CD4-positive, alpha-beta T cell treated with Interleukin-12 subunit alpha and Interleukin-12 subunit beta, for 1 hour (primary cell): Measurements from ENCODE around the gene FILIP1.

Experiments
- DNase-seq: peaks from one replicate; pipeline ENCODE4 v3.0.0-alpha.2; 2020

The FILIP1 gene

GRCh38 chr6:75374961-75375400 is 118.6 kb downstream of the FILIP1 start:
- DNase-seq, result no peak

GRCh38 chr6:75372884-75373283 is 120.7 kb downstream of the FILIP1 start:
- DNase-seq, result no peak

DNA sequence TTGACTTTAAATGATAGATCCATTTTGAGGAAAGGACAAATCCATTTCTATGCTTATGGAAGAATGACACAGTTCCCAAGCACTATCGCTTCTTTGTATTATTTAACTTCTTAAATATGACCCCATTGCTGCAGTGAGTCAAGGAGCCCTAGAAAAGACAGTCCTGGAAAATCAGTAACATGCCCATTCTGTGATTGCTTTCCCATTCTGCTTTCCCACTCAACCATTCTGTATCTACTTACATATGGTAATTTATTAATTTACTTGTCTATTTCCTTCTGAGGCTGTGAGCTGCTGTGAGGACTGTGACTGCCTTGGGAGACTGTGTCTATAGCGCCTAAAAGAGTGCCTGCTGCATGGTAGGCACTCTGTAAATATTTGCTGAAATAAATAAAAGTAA is 123.6 kb downstream of the FILIP1 start:
- DNase-seq, result no peak

GRCh38 chr6:75368864-75369402 is 124.7 kb downstream of the FILIP1 start:
- no peak for DNase-seq

DNA sequence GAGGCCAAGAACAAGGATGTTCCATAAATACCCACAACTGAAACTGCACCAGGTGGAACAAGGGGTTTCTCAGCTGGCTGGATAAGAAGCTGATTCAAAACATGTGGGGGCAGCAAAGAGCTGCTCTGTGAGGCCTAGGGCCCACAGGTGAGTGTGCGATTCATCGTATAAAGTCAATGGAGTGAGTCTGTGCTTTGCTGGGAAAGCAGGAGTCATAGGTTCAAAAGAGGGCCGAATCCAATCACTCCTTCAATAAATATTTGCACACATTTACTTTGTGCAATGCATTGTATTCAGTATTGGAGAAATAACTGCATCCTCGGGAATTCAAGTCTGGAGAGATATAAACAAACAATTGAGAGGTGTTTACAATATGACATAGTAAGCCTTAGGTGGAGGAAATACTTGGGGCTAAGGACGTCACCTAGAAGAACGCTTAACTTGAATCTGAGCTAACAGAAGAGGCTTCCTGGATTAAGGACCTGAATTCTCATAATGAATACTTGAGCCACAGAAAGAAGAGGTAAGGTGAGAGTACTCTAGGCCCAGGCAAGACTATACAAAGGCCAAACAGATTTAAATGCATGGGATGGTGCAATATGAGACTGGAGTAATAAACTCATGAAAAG is 125.3 kb downstream of the FILIP1 start:
- DNase-seq, result no peak

- DNase-seq, result no peak
Observed at GRCh38 chr6:75363304-75363703, 130.3 kb downstream of the FILIP1 start.

- no peak for DNase-seq
Observed at GRCh38 chr6:75353644-75354043, 140.0 kb downstream of the FILIP1 start.

- no peak for DNase-seq
Observed at GRCh38 chr6:75351570-75351969, 142.0 kb downstream of the FILIP1 start.

DNA sequence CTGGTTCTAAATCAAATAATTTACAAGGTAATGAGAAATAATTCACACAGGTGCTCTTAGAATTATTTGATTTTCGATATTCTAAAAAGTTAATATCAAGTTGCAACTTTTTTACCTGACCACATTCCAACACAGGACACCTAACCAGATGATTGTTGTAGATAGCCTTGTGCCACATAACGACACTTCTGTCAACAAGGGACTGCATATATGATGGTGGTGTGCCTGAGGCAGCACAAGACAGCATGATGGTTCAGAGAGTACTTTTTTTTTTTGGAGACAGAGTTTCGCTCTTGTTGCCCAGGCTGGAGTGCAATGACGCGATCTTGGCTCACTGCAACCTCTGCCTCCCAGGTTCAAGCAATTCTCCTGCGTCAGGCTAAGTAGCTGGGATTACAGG is 142.8 kb downstream of the FILIP1 start:
- no peak for DNase-seq

GRCh38 chr6:75350156-75350555 is 143.4 kb downstream of the FILIP1 start:
- DNase-seq, result no peak

GRCh38 chr6:75349262-75349984 is 144.2 kb downstream of the FILIP1 start:
- no peak for DNase-seq

GRCh38 chr6:75348882-75349261 is 144.7 kb downstream of the FILIP1 start:
- no peak for DNase-seq

DNA sequence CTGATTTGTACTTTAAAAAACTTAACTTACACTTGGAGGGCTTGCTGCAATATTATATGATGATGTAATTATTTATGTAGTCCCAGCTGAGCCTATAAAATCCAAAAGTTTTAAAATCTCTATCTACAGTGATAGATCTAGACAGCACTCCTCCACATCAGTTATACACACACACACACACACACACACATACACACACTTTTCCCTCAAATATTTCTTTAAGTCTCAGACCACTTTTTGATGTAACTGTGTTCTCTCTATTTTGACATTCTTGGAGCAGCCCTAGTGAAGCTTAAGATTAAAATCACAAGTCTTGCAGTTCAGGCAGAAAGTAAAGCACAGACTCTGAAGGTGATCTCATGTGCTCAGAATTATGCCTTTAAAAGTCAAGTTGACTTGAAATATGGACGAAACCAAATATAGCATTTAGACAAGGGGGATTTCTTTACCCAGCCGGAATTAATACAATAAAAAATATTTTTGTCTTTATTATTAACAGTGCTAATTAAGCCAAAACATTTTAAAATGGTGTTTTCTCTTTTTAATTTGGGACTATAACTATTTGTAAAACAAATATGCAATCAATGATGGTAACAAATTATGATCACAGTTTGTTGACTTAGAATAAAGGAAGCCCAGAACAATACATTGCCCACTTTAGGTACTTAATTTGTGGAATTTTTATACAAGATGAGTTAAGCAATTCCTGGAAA is 145.5 kb downstream of the FILIP1 start:
- no peak for DNase-seq

DNA sequence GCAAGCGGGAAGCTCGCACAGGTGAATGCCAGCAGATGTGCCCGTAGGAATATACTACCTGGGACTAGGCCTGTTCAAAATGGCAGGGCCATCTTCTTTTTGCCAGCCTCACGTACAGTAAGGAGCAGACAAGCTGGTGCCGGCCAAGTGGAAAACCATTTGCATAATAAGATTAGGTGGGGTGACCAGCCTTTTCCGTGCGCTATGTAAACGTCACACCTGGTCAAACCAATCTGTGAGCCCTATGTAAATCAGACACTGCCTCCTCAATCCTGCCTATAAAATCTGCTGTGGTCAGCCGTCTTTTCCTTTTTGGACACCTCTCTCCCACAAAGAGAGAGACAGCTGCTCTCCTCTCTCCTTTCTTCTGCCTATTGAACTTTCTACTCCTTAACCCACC is 148.2 kb downstream of the FILIP1 start:
- no peak for DNase-seq

DNA sequence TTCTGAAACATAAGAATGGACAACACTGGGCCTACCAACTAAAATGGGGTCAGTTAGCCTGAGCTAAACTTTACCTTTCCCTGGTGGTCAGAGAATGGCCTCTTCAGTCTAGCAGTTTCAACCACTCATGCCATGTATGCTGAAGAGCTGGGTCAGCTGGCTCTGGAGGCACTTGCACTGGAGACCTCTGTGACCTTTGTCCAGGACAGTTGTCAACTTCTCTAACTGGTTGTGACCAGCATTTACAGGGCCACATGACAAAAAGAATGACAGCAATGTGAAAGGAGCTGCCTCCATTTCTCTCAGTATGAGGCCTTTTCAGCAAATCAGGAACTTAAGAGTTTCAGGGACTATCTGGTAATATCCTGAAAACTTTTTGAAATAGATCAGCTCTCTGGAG is 149.1 kb downstream of the FILIP1 start:
- DNase-seq, result no peak

GRCh38 chr6:75344021-75344420 is 149.6 kb downstream of the FILIP1 start:
- no peak for DNase-seq

DNA sequence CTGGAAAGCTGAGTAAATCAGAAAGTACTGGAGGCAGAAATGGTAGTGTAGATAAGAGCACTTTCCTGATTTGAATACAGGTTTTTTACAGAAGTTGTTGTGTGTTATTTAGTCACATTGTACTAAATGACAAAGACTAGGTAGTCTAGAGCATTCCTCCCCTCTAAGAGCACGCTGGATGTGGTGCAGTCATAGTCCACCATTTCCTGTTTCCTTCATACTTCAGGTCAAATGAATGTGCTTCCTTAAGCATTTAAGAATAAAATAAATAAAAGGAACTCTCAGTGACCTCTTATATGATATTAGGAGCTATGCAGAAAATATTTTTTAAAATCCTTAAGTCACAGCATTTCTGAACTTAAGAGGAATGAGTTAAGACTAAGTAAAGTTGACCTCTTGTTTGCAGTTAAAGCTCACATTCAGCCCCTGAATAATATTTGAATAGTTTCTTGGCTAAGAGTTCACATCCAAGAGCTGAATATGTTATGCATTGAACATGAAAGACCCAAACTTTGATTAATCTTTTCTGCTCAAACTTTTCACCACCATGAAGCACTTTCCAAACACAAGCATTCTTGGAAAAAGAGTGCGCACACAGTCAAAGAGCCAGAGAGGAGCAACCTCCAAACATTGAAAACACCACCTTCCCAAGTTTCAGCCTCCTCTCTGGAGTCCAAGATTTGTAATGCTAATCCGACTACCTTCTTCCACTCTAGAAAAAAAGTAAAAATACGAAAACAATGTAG is 155.6 kb downstream of the FILIP1 start:
- no peak for DNase-seq

DNA sequence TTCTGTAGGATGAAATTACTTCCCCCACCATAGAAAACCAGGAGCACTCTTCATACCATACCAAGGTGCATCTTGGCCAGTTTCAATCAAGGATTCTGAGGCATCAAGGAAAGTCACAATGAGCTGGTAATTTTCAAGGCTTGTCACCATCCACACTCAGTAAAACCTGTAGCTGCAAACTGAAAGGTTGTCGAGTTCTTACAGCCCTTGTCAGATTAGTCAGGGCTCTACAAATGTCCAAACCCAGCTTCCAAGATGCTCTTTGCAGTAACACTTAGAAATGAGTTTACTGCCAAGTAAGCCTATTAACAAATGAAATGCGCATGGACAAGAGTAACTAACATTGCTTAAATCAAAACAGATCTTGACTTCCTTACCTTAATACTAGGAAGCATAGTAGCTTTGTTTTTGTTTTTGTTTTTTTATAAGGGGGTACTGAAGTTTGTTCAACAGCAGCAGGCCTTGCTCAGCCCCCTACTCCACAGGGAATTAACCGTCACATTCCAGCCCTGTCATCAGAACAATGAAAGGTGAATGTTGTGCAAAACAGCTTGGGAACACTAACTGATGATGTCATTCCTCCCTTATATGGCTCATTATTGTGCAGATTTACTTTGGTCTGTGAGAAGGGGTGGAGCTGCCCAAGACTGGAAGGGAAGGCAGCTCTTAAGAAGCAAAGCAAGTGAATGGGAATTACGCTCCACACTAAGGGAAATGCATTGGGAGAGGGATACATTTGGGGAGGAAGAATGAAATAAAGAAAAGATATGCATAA is 159.1 kb downstream of the FILIP1 start:
- DNase-seq, result no peak

GRCh38 chr6:75333676-75334200 is 159.9 kb downstream of the FILIP1 start:
- DNase-seq, result no peak

- DNase-seq, result no peak
Observed at GRCh38 chr6:75331151-75331550, 162.4 kb downstream of the FILIP1 start.

- DNase-seq, result no peak
Observed at GRCh38 chr6:75329703-75330102, 163.9 kb downstream of the FILIP1 start.

DNA sequence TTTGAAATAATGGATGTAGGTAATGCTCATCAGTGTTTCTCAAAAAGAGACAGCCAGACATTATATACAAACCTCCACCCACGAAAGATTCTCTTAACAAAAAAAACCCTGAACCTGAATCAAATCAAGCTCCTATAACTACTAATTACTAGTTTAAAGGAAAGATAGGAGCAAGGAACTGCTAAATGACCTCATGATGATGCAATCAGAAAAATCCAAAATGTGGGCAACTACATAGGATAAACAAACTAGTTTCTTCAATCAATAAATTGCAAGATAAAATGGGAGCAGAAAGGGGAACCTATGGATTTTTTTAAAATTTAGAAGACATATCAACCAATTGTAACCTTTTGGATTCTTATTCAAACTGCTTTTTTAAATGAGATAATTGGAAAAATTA is 165.8 kb downstream of the FILIP1 start:
- DNase-seq, result no peak
